ENCODE data around the gene CHRNA4.
"Not testable (repeated sequence)": the region's sequence is repeated elsewhere in the genome, so short reads cannot be mapped to it uniquely, and the experiment has no call there.

CHRNA4 gene

DNA sequence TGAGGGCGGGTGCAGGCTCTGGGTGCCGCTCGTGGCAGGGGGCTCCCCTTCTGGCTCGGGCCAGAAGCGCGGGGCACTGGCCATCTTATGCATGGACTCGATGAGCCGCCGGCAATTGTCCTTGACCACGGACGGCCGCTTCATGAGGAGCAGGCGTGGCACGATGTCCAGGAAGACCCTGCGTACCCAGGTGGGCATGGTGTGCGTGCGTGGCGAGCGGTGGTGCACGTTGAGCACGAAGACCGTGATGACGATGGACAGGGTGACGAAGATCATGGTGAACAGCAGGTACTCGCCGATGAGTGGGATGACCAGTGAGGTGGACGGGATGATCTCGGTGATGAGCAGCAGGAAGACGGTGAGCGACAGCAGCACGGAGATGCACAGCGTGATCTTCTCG is 11.0 kb downstream of the CHRNA4 start:
- no peak for DNase-seq (ENCODE audit: low read depth in 2 of 2)

DNA sequence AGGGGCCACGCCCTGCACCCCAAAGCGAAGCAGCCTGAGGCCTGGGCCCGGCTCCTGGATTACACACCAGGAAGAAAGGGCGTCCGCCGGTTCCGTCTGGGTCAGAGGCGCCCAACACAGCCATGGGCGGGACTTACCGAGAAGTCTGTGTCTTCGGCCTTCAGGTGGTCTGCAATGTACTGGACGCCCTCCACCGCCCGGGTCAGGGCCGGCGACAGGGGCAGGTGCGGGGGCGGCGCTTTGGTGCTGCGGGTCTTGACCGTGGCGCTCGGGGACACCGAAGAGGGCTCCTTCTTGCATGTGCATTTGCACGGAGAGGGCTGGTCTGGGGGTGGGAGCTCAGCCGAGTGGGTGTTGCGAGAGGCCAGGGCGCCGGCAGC is 11.6 kb downstream of the CHRNA4 start:
- no peak for DNase-seq (ENCODE audit: low read depth in 2 of 2)

GRCh38 chr20:63348828-63349515 is 12.2 kb downstream of the CHRNA4 start:
- DNase-seq (ENCODE audit: low read depth in 2 of 2), result no peak

DNA sequence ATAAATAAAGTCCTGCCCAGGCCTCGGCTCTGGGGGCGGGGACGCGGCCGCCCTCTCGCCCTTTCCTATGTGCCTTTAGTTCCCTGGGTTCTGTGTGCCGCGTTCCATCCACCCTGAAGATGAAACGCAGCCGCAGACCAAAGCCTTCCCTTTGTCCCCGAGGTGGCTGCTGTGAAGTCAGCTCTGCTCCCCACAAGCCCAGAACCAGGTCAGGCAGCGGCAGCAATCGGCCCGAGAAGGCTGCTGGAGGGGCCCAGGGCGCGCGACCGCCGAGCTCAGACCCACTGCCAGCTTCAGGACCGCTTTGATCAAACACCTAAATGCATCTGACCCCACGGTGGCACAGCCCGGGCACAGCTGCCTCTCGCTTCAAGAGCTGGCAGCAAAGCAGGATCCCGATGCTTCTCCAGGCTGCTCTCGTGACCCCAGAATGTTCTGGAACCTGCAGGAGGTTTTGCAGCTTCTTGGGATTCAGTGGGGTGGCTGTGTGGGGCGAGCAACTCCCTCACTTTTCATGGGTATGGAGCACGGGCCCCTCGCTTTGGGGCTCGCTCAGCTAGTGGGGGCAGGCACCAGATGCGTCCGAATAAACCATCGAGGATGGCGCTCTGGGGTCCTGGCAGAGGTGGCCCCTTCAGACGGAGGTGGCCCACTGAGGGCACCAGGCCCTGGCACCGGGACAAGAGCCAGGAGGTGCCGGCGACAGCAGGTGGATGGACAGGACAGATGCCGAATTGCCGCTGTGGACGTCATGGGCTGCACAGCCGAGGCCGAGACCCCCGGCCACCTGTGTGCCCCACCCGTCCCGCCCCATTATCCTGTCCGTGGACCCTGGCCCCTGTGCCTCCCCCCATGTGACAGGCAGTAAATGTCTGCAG is 13.0 kb downstream of the CHRNA4 start:
- no peak for DNase-seq (ENCODE audit: low read depth in 2 of 2)

GRCh38 chr20:63347081-63347741 is 13.9 kb downstream of the CHRNA4 start:
- no peak for DNase-seq (ENCODE audit: low read depth in 2 of 2)

- DNase-seq (ENCODE audit: low read depth in 2 of 2), result no peak
Observed at GRCh38 chr20:63346131-63347080, 14.7 kb downstream of the CHRNA4 start.

- no peak for DNase-seq (ENCODE audit: low read depth in 2 of 2)
Observed at GRCh38 chr20:63345328-63346100, 15.6 kb downstream of the CHRNA4 start.

GRCh38 chr20:63344616-63345327 is 16.4 kb downstream of the CHRNA4 start:
- no peak for DNase-seq (ENCODE audit: low read depth in 2 of 2)

DNA sequence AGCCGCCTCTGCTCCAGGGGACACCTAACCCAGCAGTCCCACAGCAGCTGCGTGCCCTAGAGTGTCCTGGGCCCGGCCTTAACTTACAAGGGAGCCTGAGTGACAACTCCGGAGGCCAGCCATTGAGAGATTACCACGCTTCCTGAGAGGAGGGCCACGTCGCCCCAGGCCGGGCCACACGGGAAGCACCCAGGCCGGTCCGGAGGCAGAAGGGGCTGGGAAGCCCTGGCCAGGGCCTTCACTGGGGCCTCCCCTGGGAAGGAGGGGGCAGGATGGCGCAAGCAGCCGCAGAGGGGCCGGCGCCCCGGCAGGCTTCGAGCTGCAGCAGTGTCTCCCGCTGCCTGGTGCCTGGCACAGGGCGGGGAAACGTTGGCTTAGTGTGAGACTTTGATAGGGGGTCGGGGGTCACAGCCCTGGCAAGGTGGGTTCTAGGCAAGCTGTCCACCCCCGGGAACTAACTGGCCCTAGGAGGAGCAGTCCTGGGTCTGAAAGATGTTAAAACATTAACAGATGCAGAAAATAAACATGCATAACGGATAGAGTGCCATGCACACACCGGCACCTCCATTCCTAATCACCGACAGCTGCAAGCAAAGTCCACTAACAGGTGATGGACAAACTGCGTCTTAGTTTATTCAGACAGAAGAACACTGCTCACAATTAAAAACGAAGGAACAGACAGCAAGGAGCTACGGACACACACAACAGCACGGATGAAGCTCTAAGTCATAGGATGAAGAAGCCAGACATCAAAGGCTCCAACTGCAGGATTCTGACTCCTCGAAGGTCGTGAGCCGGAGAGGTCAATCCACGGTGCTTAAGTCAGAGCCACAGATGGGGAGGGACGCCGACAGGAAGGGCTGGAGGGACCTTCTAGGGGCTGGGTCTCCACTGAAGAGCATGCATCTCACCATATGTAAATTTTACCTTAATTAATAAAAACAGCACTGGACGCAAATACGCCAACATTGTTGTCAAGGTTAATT is 17.4 kb downstream of the CHRNA4 start:
- DNase-seq (ENCODE audit: low read depth in 2 of 2), result no peak

GRCh38 chr20:63342561-63343459 is 18.3 kb downstream of the CHRNA4 start:
- no peak for DNase-seq (ENCODE audit: low read depth in 2 of 2)

GRCh38 chr20:63340158-63340688 is 20.9 kb downstream of the CHRNA4 start:
- not testable (repeated sequence) for DNase-seq (ENCODE audit: low read depth in 2 of 2)

DNA sequence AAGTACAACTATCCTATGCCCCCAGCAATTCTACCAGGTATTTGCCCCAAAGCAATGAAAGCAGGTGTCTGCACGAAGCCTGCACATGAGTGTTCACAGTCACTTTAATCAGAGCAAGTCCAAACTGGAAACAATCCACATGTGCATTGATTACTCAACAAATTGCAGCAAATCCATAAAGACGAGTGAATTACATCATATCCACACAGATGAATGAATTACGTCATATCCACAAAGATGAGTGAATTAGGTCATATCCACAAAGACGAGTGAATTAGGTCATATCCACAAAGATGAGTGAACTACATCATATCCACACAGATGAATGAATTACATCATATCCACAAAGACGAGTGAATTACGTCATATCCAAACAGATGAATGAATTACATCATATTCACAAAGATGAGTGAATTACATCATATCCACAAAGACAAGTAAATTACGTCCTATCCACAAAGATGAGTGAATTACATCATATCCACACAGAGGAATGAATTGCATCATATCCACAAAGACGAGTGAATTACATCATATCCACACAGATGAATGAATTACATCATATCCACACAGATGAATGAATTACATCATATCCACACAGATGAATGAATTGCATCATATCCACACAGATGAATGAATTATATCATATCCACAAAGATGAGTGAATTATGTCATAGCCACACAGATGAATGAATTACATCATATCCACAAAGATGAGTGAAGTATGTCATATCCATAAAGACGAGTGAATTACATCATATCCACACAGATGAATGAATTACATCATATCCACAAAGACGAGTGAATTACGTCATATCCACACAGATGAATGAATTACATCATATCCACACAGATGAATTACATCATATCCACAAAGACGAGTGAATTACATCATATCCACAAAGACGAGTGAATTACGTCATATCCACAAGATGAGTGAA is 21.7 kb downstream of the CHRNA4 start:
- DNase-seq (ENCODE audit: low read depth in 2 of 2), result not testable (repeated sequence)

DNA sequence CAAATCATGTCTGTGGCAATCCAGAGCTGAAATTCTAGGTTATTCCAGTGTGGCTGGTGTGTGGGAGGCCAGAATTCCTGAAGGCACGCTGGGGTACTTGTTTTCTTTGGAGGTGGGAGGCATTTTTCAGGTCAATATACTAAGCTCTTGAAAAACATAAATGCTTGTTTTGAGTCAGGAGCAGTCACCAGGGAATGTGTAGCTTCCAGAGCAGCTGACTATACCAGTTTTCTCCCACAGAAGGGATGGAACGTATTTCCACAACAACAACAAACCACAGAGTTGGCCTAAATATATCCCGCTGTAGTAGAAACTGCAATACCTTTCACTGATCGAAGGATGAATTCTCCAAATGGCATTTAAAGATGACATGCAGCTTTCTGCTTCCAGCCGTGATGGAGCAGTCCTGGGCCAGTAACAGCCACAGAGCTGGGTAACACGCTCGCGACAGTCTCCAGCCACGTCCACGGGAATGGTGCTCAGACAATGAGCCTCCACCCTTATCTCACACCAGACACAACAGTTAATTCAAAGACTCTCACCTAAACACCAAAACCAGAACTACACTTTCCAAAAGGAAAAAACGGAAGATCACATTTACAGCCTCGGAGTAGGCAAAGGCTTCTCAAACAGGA is 23.2 kb downstream of the CHRNA4 start:
- DNase-seq (ENCODE audit: low read depth in 2 of 2), result no peak

DNA sequence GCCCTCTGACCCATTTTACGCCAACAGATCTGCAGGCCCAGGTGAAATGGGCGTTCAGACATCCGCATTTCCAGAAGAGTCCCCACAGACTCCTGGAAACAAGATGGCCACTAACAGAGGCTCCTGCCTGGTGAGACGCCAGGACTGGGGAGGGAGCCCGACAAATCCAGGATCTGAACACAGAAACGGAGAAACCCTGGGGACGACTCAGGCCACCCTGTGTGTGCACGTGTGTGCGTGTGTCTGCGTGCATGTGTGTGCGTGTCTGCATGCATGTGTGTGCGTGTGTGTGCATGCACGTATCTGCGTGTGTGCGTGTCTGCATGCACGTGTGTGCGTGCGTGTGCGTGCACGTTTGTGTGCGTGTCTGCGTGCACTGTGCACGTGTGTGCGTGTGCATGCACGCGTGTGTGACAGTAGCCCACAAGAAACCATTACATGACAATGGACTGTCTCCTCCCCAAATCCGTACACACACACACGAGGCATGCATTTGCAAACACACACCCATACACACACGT is 24.9 kb downstream of the CHRNA4 start:
- no peak for DNase-seq (ENCODE audit: low read depth in 2 of 2)

DNA sequence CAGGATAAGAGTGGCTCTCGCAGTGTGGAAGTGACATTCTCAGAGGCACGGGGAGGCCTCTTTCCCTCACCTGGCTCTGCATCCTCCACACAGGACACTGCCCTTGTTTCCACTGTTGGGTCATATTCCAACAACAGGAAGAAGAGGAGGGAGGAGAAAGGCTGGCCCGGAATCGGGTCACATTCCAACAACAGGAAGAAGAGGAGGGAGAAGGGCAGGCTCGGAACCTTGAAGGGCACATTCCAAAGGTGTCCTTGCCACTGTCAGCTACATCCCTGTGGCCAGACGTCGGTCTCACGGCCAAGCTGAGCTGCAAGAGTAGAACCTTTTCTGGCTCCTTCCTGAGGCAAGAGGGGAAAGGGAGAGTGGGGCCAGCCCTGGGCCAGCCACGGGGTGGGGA is 25.4 kb downstream of the CHRNA4 start:
- DNase-seq (ENCODE audit: low read depth in 2 of 2), result no peak

GRCh38 chr20:63335060-63335459 is 26.1 kb downstream of the CHRNA4 start:
- DNase-seq (ENCODE audit: low read depth in 2 of 2), result not testable (repeated sequence)
